Hepatic stellate cell (primary cell): Measurements from ENCODE around the gene SELENOP.
A peak's percentile ranks its signal among the peaks of the same experiment; 100 is the strongest.

ENCODE experiments used
- DNase-seq: peaks from one replicate; pipeline ENCODE4 v3.0.0; 2011; ENCODE audit warnings: low spot score

SELENOP gene

DNA sequence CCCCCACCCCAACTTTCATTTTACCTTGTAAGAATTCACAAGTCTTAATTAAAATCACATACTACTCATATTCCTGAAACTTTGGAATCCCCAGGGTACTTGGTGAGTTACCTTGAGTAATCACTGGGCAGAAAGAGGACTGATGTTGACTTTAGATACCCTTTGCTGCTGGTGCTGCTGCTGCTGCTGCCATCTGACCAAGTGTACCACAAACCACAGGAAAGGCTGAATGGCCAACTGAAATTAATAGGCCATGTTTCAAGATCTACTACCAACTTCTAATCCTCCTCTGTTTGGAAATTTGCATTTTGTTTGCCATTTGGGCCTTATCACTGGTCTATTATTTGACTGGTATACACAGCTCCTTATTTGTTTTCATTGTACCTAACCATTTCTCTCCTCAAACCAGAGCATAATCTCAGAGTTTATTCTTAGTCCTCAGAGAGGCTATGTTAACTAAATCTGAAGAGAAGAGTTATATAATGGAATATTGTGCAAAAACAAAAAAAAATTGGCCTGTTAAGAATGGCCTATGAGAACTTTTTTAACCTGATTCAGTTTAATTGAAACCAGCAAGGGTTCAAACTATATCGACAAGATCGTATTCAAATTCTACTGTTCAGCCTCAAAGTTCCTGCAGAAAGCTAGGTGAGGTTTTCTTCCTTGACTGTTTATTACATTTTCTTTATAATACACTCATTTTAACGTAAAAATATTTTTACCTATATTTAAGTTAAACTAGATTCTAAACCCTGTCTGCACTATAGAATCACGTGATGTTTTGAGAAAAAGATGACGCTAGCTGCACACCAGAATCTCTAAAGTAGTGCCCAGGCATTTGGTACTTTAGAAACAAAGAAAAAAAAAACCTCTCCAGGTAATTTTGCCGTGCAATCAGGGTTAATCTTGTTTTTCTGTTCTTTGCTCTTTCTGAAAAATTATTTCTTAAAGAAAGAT lies 13.1 kb downstream of the SELENOP start:
- DNase-seq, result no peak

DNA sequence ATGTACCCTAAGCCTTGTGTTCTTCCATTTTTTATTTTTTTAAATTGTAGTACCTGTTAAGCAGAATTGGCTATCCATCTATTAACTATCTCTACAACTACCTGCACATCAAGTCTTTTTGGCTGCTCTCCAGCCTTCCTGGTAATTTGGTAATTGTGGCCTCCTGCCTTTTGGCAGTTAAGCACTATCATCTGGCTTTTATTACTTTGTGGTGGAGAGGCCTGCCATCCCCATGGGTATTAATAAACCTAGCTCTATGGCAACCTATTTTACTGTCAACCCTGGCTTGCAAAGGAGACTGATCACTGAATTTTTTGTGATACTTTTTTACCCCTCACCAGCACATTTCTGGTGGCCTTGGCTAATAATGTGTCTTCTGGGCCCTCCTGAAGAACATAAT lies 20.5 kb downstream of the SELENOP start:
- DNase-seq, result no peak

DNA sequence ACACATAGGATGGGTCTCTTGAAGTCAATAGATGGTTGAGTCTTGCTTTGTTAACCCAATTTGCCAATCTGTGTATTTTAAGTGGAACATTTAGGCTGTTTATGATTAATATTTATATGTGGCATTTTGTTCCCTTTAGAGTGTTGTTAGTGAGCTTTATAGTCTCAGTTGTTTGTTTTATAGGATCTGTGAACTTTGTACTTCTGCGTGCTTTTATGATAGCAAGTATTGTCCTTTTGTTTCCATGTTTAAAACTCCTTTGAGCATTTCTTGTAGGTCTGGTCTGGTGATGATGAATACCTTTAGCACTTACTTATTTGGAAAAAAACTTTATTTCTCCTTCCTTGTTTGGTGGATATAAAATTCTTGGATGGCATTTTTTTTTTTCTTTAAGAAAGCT lies 23.8 kb downstream of the SELENOP start:
- no peak for DNase-seq

DNA sequence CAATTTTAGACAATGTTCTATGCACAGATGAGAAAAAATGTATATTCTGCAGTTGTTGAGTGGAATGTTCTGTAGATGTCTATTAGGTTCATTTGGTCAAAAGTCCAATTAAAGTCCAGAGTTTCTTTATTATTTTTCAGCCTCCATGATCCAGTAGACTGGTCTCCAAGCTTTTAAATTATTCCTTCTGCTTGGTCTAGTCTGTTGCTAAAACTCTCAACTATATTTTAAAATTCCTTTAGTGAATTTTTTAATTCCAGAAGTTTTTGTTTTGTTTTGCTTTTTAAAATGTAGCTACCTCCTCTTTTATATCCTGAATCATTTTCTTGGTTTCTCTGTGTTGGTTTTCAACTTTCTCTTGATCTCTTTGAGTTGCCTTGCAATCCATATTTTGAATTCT lies 24.6 kb downstream of the SELENOP start:
- no peak for DNase-seq

DNA sequence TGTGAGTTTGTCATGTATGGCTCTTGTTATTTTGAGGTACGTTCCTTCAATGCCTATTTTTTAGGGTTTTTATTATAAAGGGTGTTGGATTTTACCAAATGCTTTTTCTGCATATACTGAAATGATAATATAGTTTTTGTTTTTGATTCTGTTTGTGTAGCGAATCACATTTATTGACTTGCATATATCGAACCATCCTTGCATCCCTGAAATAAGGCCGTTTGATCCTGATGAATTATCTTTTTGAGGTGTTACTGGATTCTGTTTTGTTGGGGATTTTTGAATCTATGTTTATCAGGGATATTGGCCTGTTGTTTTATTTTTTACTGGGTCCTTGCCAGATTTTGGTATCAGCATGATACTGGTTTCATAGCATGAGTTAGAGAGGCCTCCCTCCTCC lies 25.9 kb downstream of the SELENOP start:
- no peak for DNase-seq

DNA sequence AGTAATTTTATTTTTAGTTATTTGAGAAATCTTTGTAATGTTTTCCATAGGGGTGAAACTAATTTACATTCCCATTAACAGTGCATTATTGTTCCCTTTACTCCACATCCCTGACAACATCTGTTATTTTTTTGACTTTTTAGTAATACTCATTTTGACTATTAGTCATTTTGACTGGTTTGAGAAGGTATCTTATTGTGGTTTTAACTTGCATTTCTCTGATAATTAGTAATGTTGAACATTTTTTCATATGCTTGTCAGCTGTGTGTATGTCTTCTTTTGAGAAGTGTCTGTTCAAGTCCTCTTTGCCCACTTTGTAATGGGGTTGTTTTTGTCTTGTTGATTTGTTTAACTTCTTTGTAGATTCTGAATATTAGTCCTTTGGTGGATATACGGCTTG lies 27.6 kb downstream of the SELENOP start:
- no peak for DNase-seq

DNA sequence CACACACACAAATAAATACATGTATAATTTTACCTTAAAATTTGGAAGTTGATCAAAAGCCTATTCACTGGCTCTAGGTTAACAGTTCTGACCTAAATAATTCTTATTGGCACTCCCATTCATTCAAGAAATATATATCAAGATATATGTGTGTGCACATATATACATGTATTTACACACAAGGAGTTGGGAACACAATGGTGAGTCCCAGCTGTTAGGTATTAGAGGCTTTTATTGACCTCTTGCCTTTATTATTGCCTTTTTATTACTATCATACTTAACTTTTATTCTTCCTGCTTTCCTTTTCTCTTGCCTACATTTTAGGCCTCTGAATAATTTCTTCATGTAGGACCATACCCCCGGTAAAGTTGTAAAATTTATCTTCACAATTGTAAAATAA lies 30.1 kb downstream of the SELENOP start:
- no peak for DNase-seq

DNA sequence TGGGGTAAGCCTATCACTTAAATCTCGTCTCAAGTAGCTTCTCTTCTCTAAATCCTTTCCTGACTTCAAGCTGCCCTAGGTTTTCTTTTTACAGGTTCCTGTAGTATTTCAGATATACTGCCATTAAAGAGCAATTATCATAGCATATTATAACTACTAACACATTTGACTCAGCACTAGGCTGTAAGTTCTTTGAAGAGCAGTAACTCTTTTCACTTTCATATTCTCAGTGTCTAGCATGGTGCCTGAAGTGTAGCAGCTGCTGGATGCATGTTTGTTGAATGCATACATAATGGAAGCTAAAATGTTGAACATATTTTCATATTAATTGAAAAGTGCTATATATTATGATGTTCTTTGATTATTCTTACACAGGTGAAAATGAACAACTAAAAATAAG lies 32.6 kb downstream of the SELENOP start:
- no peak for DNase-seq

DNA sequence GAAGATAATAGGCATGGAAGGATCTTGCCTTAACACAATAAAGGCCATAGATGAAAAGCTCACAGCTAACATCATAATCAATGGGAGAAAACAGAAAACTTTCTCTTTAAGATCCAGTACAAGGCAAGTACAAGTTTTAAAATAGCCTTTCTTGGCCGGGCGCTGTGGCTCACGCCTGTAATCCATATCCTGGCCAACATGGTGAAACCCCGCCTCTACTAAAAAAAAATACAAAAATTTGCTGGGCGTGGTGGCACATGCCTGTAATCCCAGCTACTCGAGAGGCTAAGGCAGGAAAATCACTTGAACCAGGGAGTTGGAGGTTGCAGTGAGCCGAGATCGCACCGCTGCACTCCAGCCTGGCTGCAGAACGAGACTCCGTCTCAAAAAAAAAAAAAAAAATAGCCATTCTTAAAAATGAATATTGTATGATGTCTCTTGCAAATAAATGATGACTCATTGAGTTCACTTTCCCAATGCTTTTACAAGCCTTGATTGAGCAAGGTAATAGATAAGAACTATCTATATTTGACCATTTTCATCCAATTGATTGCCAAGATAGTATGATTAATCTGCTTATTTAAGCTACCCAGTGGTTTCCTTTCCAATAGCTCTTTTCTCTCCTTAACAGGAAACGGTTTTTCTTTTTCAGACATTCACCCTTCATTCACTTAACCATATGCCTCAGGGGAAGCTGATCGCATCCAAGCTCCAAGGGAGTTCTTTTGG lies 39.3 kb downstream of the SELENOP start:
- no peak for DNase-seq

DNA sequence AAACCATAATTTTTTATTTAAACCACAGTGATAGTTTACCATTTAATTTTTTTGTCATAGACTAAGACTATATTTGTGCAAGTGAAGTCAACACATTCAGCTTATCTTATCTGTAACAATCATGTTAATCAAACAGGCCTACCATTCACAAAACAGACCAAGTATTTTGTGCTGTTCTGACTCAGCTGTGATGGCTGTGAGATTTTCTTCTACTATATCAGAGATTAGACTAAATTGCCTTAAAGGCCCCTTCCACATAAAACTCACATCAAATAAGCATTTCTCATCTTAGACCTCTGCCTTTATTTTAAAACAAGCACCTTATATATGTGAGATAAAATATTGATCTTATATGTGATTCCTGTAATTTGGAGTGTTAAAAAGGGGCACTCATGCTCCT lies 41.7 kb downstream of the SELENOP start:
- no peak for DNase-seq

DNA sequence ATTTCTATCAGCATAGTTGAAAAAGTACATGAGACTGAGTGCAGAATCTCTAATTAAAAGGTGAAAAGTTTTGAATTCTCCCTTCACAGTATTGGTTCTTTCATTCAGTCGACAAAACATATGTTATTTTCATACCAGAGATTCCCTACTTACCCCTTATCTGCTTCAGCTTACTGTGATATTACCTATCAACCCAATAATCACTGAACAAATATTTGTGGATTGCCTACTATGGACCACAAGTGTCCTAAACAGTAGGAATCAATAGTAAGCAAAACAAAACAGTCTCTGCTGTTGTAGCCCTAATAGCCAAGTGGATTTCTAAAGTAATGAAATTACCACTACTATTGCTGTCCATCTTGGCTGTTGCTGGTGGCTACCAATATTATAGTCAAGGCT lies 43.6 kb downstream of the SELENOP start:
- DNase-seq, result no peak

DNA sequence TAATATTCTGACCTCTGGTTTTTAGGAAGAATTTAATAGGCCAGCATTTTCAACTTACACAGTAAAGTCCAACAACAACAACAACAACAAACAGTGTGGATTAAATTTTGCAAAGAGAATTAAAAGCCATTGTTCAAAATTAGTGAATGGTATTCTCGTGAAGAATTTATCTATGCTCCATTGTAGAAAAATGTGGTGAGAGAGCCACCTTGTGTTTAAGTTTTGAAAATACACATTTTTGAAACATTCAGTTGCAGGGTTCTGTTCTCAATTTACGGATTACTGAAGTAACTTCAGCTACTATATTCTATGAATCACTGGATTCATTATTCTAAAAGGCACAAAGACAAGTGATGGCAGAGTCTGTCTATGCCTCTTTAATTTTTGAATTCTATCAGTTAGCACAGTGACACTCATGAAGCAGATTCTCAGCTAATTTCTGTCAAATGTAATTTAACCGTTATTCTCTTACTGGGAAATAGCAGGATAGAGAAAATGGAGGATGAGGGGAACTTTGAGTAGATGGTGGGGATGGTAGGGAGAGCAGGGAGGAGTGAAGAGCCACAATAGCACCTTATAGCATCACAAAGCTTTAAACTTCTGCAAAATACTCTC lies 44.1 kb downstream of the SELENOP start:
- no peak for DNase-seq

DNA sequence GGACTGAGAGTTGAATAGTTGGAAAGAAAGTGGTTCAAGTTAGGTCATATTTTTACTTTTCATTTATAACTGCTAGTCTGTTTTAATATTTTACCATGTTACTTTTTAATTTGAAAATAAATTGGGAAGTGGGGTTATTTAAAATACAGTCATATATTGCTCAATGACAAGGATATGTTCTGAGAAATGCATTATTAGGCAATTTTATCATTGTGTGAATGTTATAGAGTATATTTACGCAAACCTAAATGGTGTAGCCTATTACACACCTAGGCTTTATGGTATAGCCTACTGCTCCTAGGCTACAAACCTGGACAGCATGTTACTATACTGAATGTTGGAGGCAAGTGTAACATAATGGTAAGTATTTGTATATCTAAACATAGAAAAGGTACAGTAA lies 49.9 kb downstream of the SELENOP start:
- DNase-seq, result no peak

DNA sequence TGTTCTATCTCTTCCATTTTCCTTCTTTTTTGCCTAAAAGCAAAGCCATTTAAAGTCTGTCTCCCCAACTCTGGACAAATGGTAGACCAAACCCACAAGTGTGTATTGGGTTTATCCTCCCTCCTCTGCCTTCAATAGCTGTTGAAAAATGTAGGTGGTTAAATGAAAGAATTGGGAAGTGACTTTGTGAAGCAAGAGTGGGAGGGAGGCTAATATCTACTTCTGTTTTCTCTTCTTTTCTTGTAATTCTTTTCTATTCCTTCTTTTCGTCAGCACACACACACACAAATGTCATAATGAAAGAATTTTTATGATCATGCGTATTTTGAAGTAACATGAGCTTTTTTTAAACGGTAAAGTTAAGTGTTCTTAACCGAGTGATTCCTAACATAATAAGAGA lies 51.3 kb downstream of the SELENOP start:
- DNase-seq, result no peak

DNA sequence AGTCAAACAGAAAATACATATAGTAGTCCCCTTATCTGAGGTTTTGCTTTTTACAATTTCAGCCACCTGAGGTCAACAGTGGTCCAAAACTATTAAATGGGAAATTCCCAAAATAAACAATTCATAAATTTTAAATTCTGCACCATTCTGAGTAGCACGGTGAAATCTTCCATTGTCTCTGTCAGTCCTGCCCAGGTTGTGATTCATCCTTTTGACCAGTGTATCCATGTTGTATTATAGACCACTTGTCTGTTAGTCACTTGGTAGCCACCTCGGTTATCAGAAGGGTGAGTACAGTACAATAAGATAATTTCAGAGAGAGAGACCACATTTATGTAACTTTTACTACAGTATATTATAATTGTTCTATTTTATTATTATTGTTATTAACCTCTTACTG lies 52.2 kb downstream of the SELENOP start:
- DNase-seq, result no peak

DNA sequence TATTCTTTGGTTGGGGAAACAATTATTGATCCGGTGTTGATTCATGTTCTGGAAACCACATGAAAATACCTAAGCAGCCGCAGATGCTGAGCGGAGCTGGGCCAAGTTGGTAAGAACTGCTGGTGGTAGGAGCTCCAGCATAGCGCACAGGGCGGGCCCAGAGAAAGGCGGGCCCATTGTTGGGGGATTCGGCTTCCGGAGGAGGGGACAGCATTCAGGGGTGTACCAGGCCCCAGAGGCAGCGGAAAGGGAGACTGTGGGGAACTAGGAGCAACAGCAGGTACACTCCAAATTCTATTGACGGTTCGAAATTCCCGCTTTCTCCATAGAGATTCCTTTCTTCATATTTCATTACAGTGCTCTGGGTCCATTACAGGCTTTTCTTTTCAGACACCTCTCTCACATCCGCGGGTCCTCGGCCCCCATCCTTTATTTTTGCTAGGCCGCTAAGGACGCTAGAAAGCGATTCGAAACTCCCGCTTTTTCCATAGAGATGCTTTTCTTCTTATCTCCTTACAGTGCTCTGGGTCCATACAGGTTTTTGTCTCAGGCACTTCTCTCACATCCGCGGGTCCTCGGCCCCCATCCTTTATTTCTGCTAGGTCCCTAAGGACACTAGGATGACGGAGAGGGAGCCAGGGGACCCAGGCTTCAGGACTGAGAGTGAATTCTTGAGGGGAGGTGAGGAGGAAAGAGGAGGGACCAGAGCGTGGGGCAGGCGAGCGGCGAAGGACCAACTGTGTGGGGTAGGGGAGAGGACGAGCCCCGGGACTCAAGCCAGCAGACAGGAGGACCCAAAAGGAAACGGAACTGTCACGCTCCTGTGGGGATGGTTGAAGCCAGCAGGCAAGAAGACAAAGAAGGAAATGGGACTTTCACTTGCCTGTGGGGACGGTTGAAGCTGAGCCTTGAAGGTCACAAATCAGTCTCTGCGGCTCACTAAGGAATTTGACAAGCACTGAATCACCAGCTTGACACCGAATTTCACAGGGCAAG lies 54.8 kb downstream of the SELENOP start, which contains the start of gene CCDC152:
TSS of gene CCDC152 (plus strand) at position 213 of the 996 bp plus-strand sequence. CDS start 2,304 bp downstream, outside the sequence.
- DNase-seq, result peak; percentile 8

DNA sequence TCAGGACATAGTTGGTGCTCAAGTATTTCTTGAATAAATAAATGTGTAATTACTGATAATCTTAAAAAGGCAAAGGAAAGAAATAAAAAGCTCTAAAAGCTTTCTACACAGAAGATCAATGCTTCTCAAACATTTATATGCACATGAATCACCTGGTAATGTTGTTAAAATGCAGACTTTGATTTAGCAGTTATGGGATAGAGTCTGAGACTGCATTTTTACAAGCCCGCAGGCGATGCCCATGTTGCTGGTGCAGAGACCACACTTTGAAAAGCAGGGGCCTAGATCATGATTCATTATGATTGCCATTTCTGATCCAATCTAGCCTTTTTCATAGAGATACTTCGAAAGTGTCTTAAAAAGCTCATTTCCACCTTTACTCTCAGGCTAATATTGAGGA lies 58.6 kb downstream of the SELENOP start:
- DNase-seq, result no peak

DNA sequence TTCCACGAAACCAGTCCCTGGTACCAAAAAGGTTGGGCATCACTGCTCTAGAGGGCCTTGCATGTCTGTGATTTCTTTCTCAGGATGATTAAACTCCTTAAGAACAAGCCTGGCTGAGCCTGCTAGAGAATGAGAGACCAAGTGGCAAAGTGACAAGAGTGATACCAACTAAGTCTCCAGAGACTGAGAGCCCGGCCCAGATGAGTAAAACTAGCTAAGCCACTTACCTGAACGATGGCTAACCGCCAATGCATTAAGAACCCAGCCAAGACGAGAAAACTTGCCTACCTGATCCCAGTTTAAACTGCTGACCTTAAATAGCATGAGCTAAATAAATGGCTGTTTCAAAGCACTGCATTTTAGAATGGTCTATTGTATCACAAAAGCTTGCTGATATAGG lies 60.6 kb downstream of the SELENOP start:
- no peak for DNase-seq

DNA sequence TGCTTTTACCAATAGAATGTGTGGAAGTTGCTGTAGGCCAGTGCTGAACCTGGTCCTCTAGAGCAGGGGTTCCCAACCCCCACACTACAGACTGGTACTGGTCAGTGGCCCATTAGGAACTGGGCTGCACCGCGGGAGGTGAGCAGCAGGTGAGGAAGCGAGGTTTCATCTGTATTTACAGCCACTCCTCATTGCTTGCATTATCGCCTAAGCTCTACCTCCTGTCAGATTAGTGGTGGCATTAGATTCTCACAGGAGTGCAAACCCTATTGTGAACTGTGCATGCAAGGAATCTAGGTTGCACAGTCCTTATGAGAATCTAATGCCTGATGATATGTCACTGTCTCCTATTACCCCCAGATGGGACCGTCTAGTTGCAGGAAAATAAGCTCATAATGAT lies 61.2 kb downstream of the SELENOP start:
- DNase-seq, result no peak
